DND-41 (cell line): ENCODE data around the gene TTLL3.
"Not testable (repeated sequence)": the region's sequence is repeated elsewhere in the genome, so short reads cannot be mapped to it uniquely, and the experiment has no call there.

ENCODE experiments used
- CTCF ChIP-seq: IDR thresholded peaks from 2 replicates; pipeline ENCODE4 v1.5.1; 2012; ENCODE audit warnings: borderline replicate concordance, low read length, moderate library complexity, mild to moderate bottlenecking; ENCODE audit not compliant: poor library complexity, severe bottlenecking; ENCODE audit errors: extremely low read depth
- EZH2 ChIP-seq: IDR thresholded peaks from 3 replicates; pipeline ENCODE4 v1.6.1; 2012; ENCODE audit warnings: borderline replicate concordance, low read depth, mild to moderate bottlenecking, moderate library complexity, low read length, inconsistent platforms; ENCODE audit not compliant: severe bottlenecking

- TF ChIP-seq CTCF, EZH2: not testable (repeated sequence)
Observed at GRCh38 chr3:9771007-9771406, 39.1 kb upstream of the TTLL3 start.
